Measurements from ENCODE around the gene CEMIP.

GRCh38 chr15:80940331-80940730, 161.2 kb downstream of the CEMIP start:
- no peak for TF ChIP-seq CTCF (IDR thresholded peaks at IDR 0.05; ENCODE audit: insufficient read depth, low read depth, low read length)
- TF ChIP-seq EZH2 (IDR thresholded peaks at IDR 0.05; ENCODE audit: insufficient read depth, low read length) = no peak
